SK-N-SH treated with all-trans-retinoic acid at 6 μM for 48 hours (cell line): ENCODE results near the gene SFMBT2.

Experiments
- ATAC-seq: fragments of 200-7000 bp; cut with Tn5 transposase; 3 replicates; pipeline ENCODE4 v1.9.1; 2020; ENCODE audit warnings: mild to moderate bottlenecking, moderate library complexity
- ARNTL ChIP-seq: fragments of 450-650 bp; formaldehyde crosslinking; IDR thresholded peaks from 2 replicates; pipeline ENCODE4 v1.5.0; 2020; ENCODE audit warnings: low read depth, mild to moderate bottlenecking, moderate library complexity, borderline replicate concordance
- CSDC2 ChIP-seq: fragments of 250-450 bp; sonication (Bioruptor Pico); IDR thresholded peaks from 2 replicates; pipeline ENCODE4 v1.5.0; 2020; ENCODE audit warnings: mild to moderate bottlenecking, moderate library complexity
- CSRNP3 ChIP-seq: fragments of 250-450 bp; sonication (Bioruptor Pico); IDR thresholded peaks from 2 replicates; pipeline ENCODE4 v1.5.1; 2021; ENCODE audit warnings: mild to moderate bottlenecking, moderate library complexity
- ESRRG ChIP-seq: fragments of 250-450 bp; sonication (Bioruptor Pico); IDR thresholded peaks from 2 replicates; pipeline ENCODE4 v1.6.1; 2021; ENCODE audit warnings: mild to moderate bottlenecking
- GLIS3 ChIP-seq: fragments of 250-450 bp; sonication (Bioruptor Pico); IDR thresholded peaks from 2 replicates; pipeline ENCODE4 v1.5.0; 2020; ENCODE audit warnings: mild to moderate bottlenecking, moderate library complexity
- ISL1 ChIP-seq: fragments of 250-450 bp; sonication (Bioruptor Pico); IDR thresholded peaks from 2 replicates; pipeline ENCODE4 v2.1.2; 2022; ENCODE audit warnings: mild to moderate bottlenecking, moderate library complexity
- OSR1 ChIP-seq: fragments of 250-450 bp; sonication (Bioruptor Pico); IDR thresholded peaks from 2 replicates; pipeline ENCODE4 v1.8.0; 2022; ENCODE audit warnings: moderate library complexity, mild to moderate bottlenecking, inconsistent platforms
- PATZ1 ChIP-seq: fragments of 250-450 bp; sonication (Bioruptor Pico); IDR thresholded peaks from 2 replicates; pipeline ENCODE4 v1.8.0; 2020; ENCODE audit warnings: mild to moderate bottlenecking, moderate library complexity, borderline replicate concordance
- POU6F1 ChIP-seq: fragments of 250-450 bp; sonication (Bioruptor Pico); IDR thresholded peaks from 2 replicates; pipeline ENCODE4 v1.8.0; 2021; ENCODE audit warnings: low read depth, mild to moderate bottlenecking, moderate library complexity, borderline replicate concordance
- PPARA ChIP-seq: fragments of 250-450 bp; sonication (Bioruptor Pico); IDR thresholded peaks from 2 replicates; pipeline ENCODE4 v1.5.0; 2020; ENCODE audit warnings: mild to moderate bottlenecking, borderline replicate concordance
- RARB ChIP-seq: fragments of 250-450 bp; sonication (Bioruptor Pico); IDR thresholded peaks from 2 replicates; pipeline ENCODE4 v1.8.0; 2021; ENCODE audit warnings: mild to moderate bottlenecking, moderate library complexity
- SNAI2 ChIP-seq: fragments of 250-450 bp; sonication (Bioruptor Pico); IDR thresholded peaks from 2 replicates; pipeline ENCODE4 v1.5.0; 2020; ENCODE audit warnings: mild to moderate bottlenecking, moderate library complexity
- TCF4 ChIP-seq: fragments of 250-450 bp; sonication (Bioruptor Pico); IDR thresholded peaks from 2 replicates; pipeline ENCODE4 v1.8.0; 2021; ENCODE audit warnings: mild to moderate bottlenecking, moderate library complexity, borderline replicate concordance
- TOX ChIP-seq: fragments of 250-450 bp; sonication (Bioruptor Pico); IDR thresholded peaks from 2 replicates; pipeline ENCODE4 v1.8.0; 2021; ENCODE audit warnings: mild to moderate bottlenecking, moderate library complexity, borderline replicate concordance
- TSHZ2 ChIP-seq: fragments of 250-450 bp; sonication (Bioruptor Pico); IDR thresholded peaks from 2 replicates; pipeline ENCODE4 v1.5.0; 2020; ENCODE audit warnings: mild to moderate bottlenecking, moderate library complexity
- ZC3H10 ChIP-seq: fragments of 250-450 bp; sonication (Bioruptor Pico); IDR thresholded peaks from 2 replicates; pipeline ENCODE4 v1.5.1; 2021; ENCODE audit warnings: mild to moderate bottlenecking, moderate library complexity
- ZFP3 ChIP-seq: fragments of 250-450 bp; sonication (Bioruptor Pico); IDR thresholded peaks from 2 replicates; pipeline ENCODE4 v1.5.0; 2020; ENCODE audit warnings: mild to moderate bottlenecking, moderate library complexity
- ZFP30 ChIP-seq: fragments of 450-650 bp; formaldehyde crosslinking; IDR thresholded peaks from 2 replicates; pipeline ENCODE4 v1.5.0; 2022; ENCODE audit warnings: mild to moderate bottlenecking, moderate library complexity
- ZNF565 ChIP-seq: fragments of 450-650 bp; formaldehyde crosslinking; conservative IDR thresholded peaks from 2 replicates; pipeline ENCODE4 v1.5.0; 2020; ENCODE audit warnings: low read depth, mild to moderate bottlenecking, moderate library complexity
- ZNF70 ChIP-seq: fragments of 450-650 bp; formaldehyde crosslinking; IDR thresholded peaks from 2 replicates; pipeline ENCODE4 v1.5.0; 2020; ENCODE audit warnings: mild to moderate bottlenecking, moderate library complexity

The SFMBT2 gene

GRCh38 chr10:7401782-7402181, 9.1 kb downstream of the SFMBT2 start:
- TF ChIP-seq CSRNP3 (CRISPR knock-in tag) (no peak), TSHZ2 (CRISPR knock-in tag) (no peak), ZFP3 (CRISPR knock-in tag) (no peak), PATZ1 (CRISPR knock-in tag) (no peak), RARB (no peak), CSDC2 (CRISPR knock-in tag) (no peak), ARNTL (no peak), PPARA (CRISPR knock-in tag) (no peak), OSR1 (CRISPR knock-in tag) (no peak), ZC3H10 (CRISPR knock-in tag) (no peak), ZNF565 (CRISPR knock-in tag) (no peak), ESRRG (CRISPR knock-in tag) (no peak), ZFP30 (CRISPR knock-in tag) (no peak), ZNF70 (CRISPR knock-in tag) (no peak), GLIS3 (CRISPR knock-in tag) (no peak), TOX (CRISPR knock-in tag) (no peak), ISL1 (no peak), POU6F1 (CRISPR knock-in tag) (no peak)
- no peak for ATAC-seq

- TF ChIP-seq ZNF565 (CRISPR knock-in tag) (no peak), PATZ1 (CRISPR knock-in tag) (no peak), ISL1 (no peak), ZFP30 (CRISPR knock-in tag) (no peak), ZFP3 (CRISPR knock-in tag) (no peak), TCF4 (CRISPR knock-in tag) (no peak), OSR1 (CRISPR knock-in tag) (no peak)
- no peak for ATAC-seq
Observed at GRCh38 chr10:7401156-7401555, 9.7 kb downstream of the SFMBT2 start.

- no peak for ATAC-seq
- TF ChIP-seq RARB (no peak), TCF4 (CRISPR knock-in tag) (no peak), TSHZ2 (CRISPR knock-in tag) (no peak), ARNTL (no peak), TOX (CRISPR knock-in tag) (no peak), ZC3H10 (CRISPR knock-in tag) (no peak), SNAI2 (CRISPR knock-in tag) (no peak), PATZ1 (CRISPR knock-in tag) (no peak), POU6F1 (CRISPR knock-in tag) (no peak)
Observed at GRCh38 chr10:7400068-7400715, 10.6 kb downstream of the SFMBT2 start.
